Ascending aorta (tissue), 2 donors: Measurements from ENCODE around the gene ZNF135. TPM values are rescaled to one million over a fixed set of nuclear protein-coding genes. Genes with fewer than 3 reads are reported as not detected.

Source experiments
- DNase-seq, 2 donors: peaks; one replicate each; pipeline ENCODE4 v3.0.0-alpha.2; 2019; ENCODE audit warnings: low spot score in 2 of 2
- H3K27ac ChIP-seq, 2 donors: fragments of 200-600 bp; sonication (generic); one replicate each; pipeline ENCODE4 v1.5.1; 2016 to 2017; ENCODE audit warnings: mild to moderate bottlenecking in 1 of 2
- H3K27me3 ChIP-seq: fragments of 200-600 bp; sonication (generic); one replicate; pipeline ENCODE4 v1.5.1; 2017
- H3K36me3 ChIP-seq, 2 donors: fragments of 200-600 bp; sonication (generic); one replicate each; pipeline ENCODE4 v1.5.1; 2016
- H3K4me1 ChIP-seq, 2 donors: fragments of 200-600 bp; sonication (generic); one replicate each; pipeline ENCODE4 v1.5.1; 2016 to 2017; ENCODE audit warnings: mild to moderate bottlenecking in 1 of 2
- H3K4me3 ChIP-seq, 2 donors: fragments of 200-600 bp; sonication (generic); one replicate each; pipeline ENCODE4 v1.5.1; 2016 to 2017; ENCODE audit warnings: mild to moderate bottlenecking in 1 of 2
- H3K9me3 ChIP-seq, 2 donors: fragments of 200-600 bp; sonication (generic); one replicate each; pipeline ENCODE4 v1.5.1; 2016
- CTCF ChIP-seq, 3 experiments: fragments of 200-600 bp in 2 of 3; fragments of 450-650 bp in 1 of 3; sonication (generic) in 2 of 3; IDR thresholded peaks; one replicate each; pipeline ENCODE4 v1.5.1; 2016 to 2019; ENCODE audit warnings: antibody characterized with exemption in 3 of 3, mild to moderate bottlenecking in 1 of 3, moderate library complexity in 1 of 3
- intact Hi-C: fragments of 100-400 bp; cut with DNase I; formaldehyde crosslinking; loops from one replicate; pipeline ENCODE4 v1.15.1; 2023
- total RNA-seq: library from RNA; depleted of rRNA; stranded (reverse); fragments of >200 nt; gene quantifications from one replicate; pipeline ENCODE4 v1.1.0, GENCODE V29; 2016

The ZNF135 gene
- total RNA-seq, 1 donor from 2014 or later, result 3.7 TPM

DNA sequence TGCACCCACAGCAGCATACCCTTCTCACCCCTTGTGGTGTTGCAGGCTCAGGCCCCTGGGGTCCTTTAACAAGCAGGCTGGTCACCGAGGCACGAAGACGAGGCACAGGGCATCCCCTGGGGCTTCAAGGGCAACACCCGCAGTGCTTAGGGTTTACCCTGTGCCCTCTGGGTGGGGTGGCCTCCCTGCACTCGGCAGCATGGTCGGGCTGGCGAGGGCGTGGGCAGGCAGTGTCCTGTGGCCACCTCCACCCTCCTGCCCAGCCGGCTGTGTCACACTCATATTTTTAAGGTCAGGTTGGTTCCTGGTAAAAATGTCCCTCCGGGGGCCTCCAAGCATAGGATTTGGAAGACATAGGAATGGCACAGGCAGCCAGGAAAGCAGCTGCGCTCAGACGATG, 11.4 kb upstream of the ZNF135 start:
- Histone ChIP-seq H3K27ac (no peak overlapping the region), H3K9me3 (peaks cover 41 to 54% of the 10 kb centered on the region in 2 donors), H3K27me3 (no peaks in the 10 kb centered on the region), H3K36me3 (no peaks in the 10 kb centered on the region), H3K4me3 (no peak overlapping the region), H3K4me1 (no peaks in the 10 kb centered on the region)
- no peak for DNase-seq
- no peak for TF ChIP-seq CTCF (IDR thresholded peaks at IDR 0.05)
- intact Hi-C loops, result no loop called here

GRCh38 chr19:58052256-58052655, 6.8 kb upstream of the ZNF135 start:
- no peak for DNase-seq
- Histone ChIP-seq H3K27ac (no peak overlapping the region), H3K4me1 (no peaks in the 10 kb centered on the region), H3K27me3 (no peaks in the 10 kb centered on the region), H3K4me3 (no peak overlapping the region), H3K9me3 (peaks cover 20 to 23% of the 10 kb centered on the region in 2 donors), H3K36me3 (no peaks in the 10 kb centered on the region)
- intact Hi-C loops, result no loop called here
- TF ChIP-seq CTCF (IDR thresholded peaks at IDR 0.05), result no peak

DNA sequence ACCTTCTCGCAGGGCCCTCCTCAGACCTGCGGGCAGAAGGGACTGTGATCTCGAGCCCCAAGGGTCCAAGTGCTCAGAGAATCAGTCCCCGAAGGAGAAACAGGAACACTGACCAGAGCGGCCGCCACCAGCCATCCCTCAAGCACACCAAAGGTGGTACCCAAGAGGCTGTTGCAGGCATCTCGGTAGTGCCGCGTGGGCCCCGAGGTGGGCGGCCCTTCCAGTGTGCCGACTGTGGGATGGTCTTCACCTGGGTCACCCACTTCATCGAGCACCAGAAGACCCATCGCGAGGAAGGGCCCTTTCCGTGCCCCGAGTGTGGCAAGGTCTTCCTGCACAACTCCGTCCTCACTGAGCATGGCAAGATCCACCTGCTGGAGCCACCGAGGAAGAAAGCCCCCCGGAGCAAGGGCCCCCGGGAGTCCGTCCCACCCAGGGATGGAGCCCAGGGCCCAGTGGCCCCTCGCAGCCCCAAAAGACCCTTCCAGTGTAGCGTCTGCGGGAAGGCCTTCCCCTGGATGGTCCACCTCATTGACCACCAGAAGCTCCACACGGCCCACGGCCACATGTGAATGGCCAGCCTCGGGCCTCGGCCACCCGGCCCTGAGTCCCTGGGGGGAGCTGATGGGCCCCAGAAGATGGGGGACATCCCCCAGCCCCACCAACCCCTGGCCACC, 5.5 kb upstream of the ZNF135 start:
- H3K4me3 ChIP-seq, result no peak overlapping the region
- H3K4me1 ChIP-seq, result no peaks in the 10 kb centered on the region
- no peaks in the 10 kb centered on the region for H3K36me3 ChIP-seq
- H3K9me3 ChIP-seq, result peaks cover 23 to 25% of the 10 kb centered on the region in 2 donors
- intact Hi-C loops, result no loop called here
- no peak for DNase-seq
- TF ChIP-seq CTCF (IDR thresholded peaks at IDR 0.05), result no peak
- no peaks in the 10 kb centered on the region for H3K27me3 ChIP-seq
- H3K27ac ChIP-seq, result no peak overlapping the region

- Histone ChIP-seq H3K9me3 (peaks cover 13% of the 10 kb centered on the region in 2 donors), H3K27ac (peak overlapping the region in 1 of 2 donors; percentile 2), H3K36me3 (no peaks in the 10 kb centered on the region), H3K4me1 (peaks cover 0 to 4% of the 10 kb centered on the region in 2 donors), H3K27me3 (no peaks in the 10 kb centered on the region), H3K4me3 (peak overlapping the region; percentile 40)
- intact Hi-C loops, result no loop called here
- DNase-seq, result no peak
- no peak for TF ChIP-seq CTCF (IDR thresholded peaks at IDR 0.05)
Measured at GRCh38 chr19:58054901-58055874, 3.9 kb upstream of the ZNF135 start.

- no peaks in the 10 kb centered on the region for H3K36me3 ChIP-seq
- no peaks in the 10 kb centered on the region for H3K27me3 ChIP-seq
- H3K9me3 ChIP-seq, result peaks cover 9 to 16% of the 10 kb centered on the region in 2 donors
- intact Hi-C loops, result no loop called here
- no peak overlapping the region for H3K4me3 ChIP-seq
- peaks cover 0 to 4% of the 10 kb centered on the region in 2 donors for H3K4me1 ChIP-seq
- DNase-seq, result no peak
- no peak overlapping the region for H3K27ac ChIP-seq
- no peak for TF ChIP-seq CTCF (IDR thresholded peaks at IDR 0.05)
Measured at GRCh38 chr19:58056261-58056660, 2.8 kb upstream of the ZNF135 start.
